T-helper 2 cell treated with Interferon-gamma antibody and Interleukin-4, amounts not matched to agents 5 μg/mL and 100 μg/mL, for 36 hours (primary cell): ENCODE measurements around the gene SLC29A1.
"Not testable (repeated sequence)": the region's sequence is repeated elsewhere in the genome, so short reads cannot be mapped to it uniquely, and the experiment has no call there.

ENCODE experiments used
- DNase-seq: peaks from one replicate; pipeline ENCODE4 v3.0.0; 2021; ENCODE audit warnings: low spot score
- H3K27ac Mint-ChIP-seq: one replicate; pipeline ENCODE4 v1.8.0; 2021; ENCODE audit warnings: mild to moderate bottlenecking, mixed read lengths
- H3K27me3 Mint-ChIP-seq: one replicate; pipeline ENCODE4 v1.8.0; 2021; ENCODE audit warnings: low read depth, mixed read lengths
- H3K36me3 Mint-ChIP-seq: one replicate; pipeline ENCODE4 v1.8.0; 2021; ENCODE audit warnings: low read depth, mixed read lengths
- H3K4me1 Mint-ChIP-seq: one replicate; pipeline ENCODE4 v1.8.0; 2021; ENCODE audit warnings: low read depth, mixed read lengths
- H3K4me3 Mint-ChIP-seq: one replicate; pipeline ENCODE4 v1.8.0; 2022; ENCODE audit warnings: mild to moderate bottlenecking, moderate library complexity, mixed read lengths
- H3K9me3 Mint-ChIP-seq: one replicate; pipeline ENCODE4 v1.8.0; 2021; ENCODE audit warnings: mixed read lengths

SLC29A1 gene

GRCh38 chr6:44185953-44186634, 37.3 kb upstream of the SLC29A1 start:
- no peaks in the 10 kb centered on the region for H3K27me3 Mint-ChIP-seq
- DNase-seq, result no peak
- H3K4me1 Mint-ChIP-seq, result peaks cover 9% of the 10 kb centered on the region
- H3K9me3 Mint-ChIP-seq, result no peaks in the 10 kb centered on the region
- H3K4me3 Mint-ChIP-seq, result no peak overlapping the region
- H3K36me3 Mint-ChIP-seq, result no peaks in the 10 kb centered on the region
- no peak overlapping the region for H3K27ac Mint-ChIP-seq

- Mint-ChIP-seq H3K9me3 (no peaks in the 10 kb centered on the region), H3K4me3 (no peak overlapping the region), H3K4me1 (peaks cover 9% of the 10 kb centered on the region), H3K27me3 (no peaks in the 10 kb centered on the region), H3K27ac (no peak overlapping the region), H3K36me3 (no peaks in the 10 kb centered on the region)
- DNase-seq, result no peak
These were observed 36.8 kb upstream of the SLC29A1 start for GRCh38 chr6:44186635-44187025.

GRCh38 chr6:44188819-44189218, 34.6 kb upstream of the SLC29A1 start:
- Mint-ChIP-seq H3K27me3 (no peaks in the 10 kb centered on the region), H3K36me3 (no peaks in the 10 kb centered on the region), H3K9me3 (no peaks in the 10 kb centered on the region), H3K4me3 (no peak overlapping the region), H3K27ac (no peak overlapping the region), H3K4me1 (peaks cover 13% of the 10 kb centered on the region)
- no peak for DNase-seq

- H3K27ac Mint-ChIP-seq, result no peak overlapping the region
- no peaks in the 10 kb centered on the region for H3K9me3 Mint-ChIP-seq
- H3K4me3 Mint-ChIP-seq, result no peak overlapping the region
- H3K36me3 Mint-ChIP-seq, result no peaks in the 10 kb centered on the region
- DNase-seq, result peak; percentile 38
- no peaks in the 10 kb centered on the region for H3K27me3 Mint-ChIP-seq
- H3K4me1 Mint-ChIP-seq, result peaks cover 13% of the 10 kb centered on the region
These were observed 34.1 kb upstream of the SLC29A1 start for GRCh38 chr6:44189257-44189656.

- H3K4me3 Mint-ChIP-seq, result no peak overlapping the region
- H3K27ac Mint-ChIP-seq, result no peak overlapping the region
- peak; percentile 29 for DNase-seq
- no peaks in the 10 kb centered on the region for H3K36me3 Mint-ChIP-seq
- H3K4me1 Mint-ChIP-seq, result peaks cover 13% of the 10 kb centered on the region
- no peaks in the 10 kb centered on the region for H3K9me3 Mint-ChIP-seq
- H3K27me3 Mint-ChIP-seq, result peaks cover 2% of the 10 kb centered on the region
These were observed 32.7 kb upstream of the SLC29A1 start for GRCh38 chr6:44190715-44191114.

GRCh38 chr6:44192428-44193041, 30.9 kb upstream of the SLC29A1 start:
- Mint-ChIP-seq H3K4me3 (no peak overlapping the region), H3K9me3 (no peaks in the 10 kb centered on the region), H3K27ac (no peak overlapping the region), H3K27me3 (peaks cover 2% of the 10 kb centered on the region), H3K4me1 (peaks cover 6% of the 10 kb centered on the region), H3K36me3 (no peaks in the 10 kb centered on the region)
- DNase-seq, result no peak

GRCh38 chr6:44193307-44193910, 30.0 kb upstream of the SLC29A1 start:
- no peak for DNase-seq

GRCh38 chr6:44194326-44194725, 29.1 kb upstream of the SLC29A1 start:
- Mint-ChIP-seq H3K4me3 (no peak overlapping the region), H3K27me3 (peaks cover 2% of the 10 kb centered on the region), H3K36me3 (no peaks in the 10 kb centered on the region), H3K9me3 (no peaks in the 10 kb centered on the region), H3K4me1 (peaks cover 6% of the 10 kb centered on the region), H3K27ac (no peak overlapping the region)
- no peak for DNase-seq

More at GRCh38 chr6:44193307-44193910, 30.0 kb upstream of the SLC29A1 start:
- Mint-ChIP-seq H3K27me3 (peaks cover 2% of the 10 kb centered on the region), H3K4me1 (peaks cover 6% of the 10 kb centered on the region), H3K4me3 (no peak overlapping the region), H3K9me3 (no peaks in the 10 kb centered on the region), H3K27ac (no peak overlapping the region), H3K36me3 (no peaks in the 10 kb centered on the region)

GRCh38 chr6:44196351-44196750, 27.0 kb upstream of the SLC29A1 start:
- not testable (repeated sequence) for H3K36me3 Mint-ChIP-seq, H3K4me3 Mint-ChIP-seq, H3K27me3 Mint-ChIP-seq, DNase-seq, H3K27ac Mint-ChIP-seq, H3K9me3 Mint-ChIP-seq, H3K4me1 Mint-ChIP-seq

GRCh38 chr6:44198684-44199083, 24.7 kb upstream of the SLC29A1 start:
- DNase-seq, result no peak
- Mint-ChIP-seq H3K9me3 (no peaks in the 10 kb centered on the region), H3K27ac (no peak overlapping the region), H3K27me3 (peaks cover 2% of the 10 kb centered on the region), H3K4me1 (no peaks in the 10 kb centered on the region), H3K36me3 (no peaks in the 10 kb centered on the region), H3K4me3 (no peak overlapping the region)

- Mint-ChIP-seq H3K36me3 (no peaks in the 10 kb centered on the region), H3K9me3 (no peaks in the 10 kb centered on the region), H3K4me3 (no peak overlapping the region)
These were observed 23.5 kb upstream of the SLC29A1 start for GRCh38 chr6:44199883-44200282.

GRCh38 chr6:44201200-44201599, 22.2 kb upstream of the SLC29A1 start:
- no peak for DNase-seq
- no peaks in the 10 kb centered on the region for H3K27me3 Mint-ChIP-seq
- no peak overlapping the region for H3K27ac Mint-ChIP-seq
- H3K36me3 Mint-ChIP-seq, result no peaks in the 10 kb centered on the region
- H3K9me3 Mint-ChIP-seq, result no peaks in the 10 kb centered on the region
- H3K4me1 Mint-ChIP-seq, result no peaks in the 10 kb centered on the region
- no peak overlapping the region for H3K4me3 Mint-ChIP-seq

More at GRCh38 chr6:44199883-44200282, 23.5 kb upstream of the SLC29A1 start:
- Mint-ChIP-seq H3K27me3 (no peaks in the 10 kb centered on the region), H3K4me1 (no peaks in the 10 kb centered on the region), H3K27ac (no peak overlapping the region)
- no peak for DNase-seq

- H3K36me3 Mint-ChIP-seq, result no peaks in the 10 kb centered on the region
These were observed 21.6 kb upstream of the SLC29A1 start for GRCh38 chr6:44201638-44202303.

GRCh38 chr6:44202332-44202971, 20.9 kb upstream of the SLC29A1 start:
- DNase-seq, result no peak
- no peaks in the 10 kb centered on the region for H3K36me3 Mint-ChIP-seq
- no peak overlapping the region for H3K27ac Mint-ChIP-seq
- H3K27me3 Mint-ChIP-seq, result no peaks in the 10 kb centered on the region
- H3K9me3 Mint-ChIP-seq, result no peaks in the 10 kb centered on the region
- no peaks in the 10 kb centered on the region for H3K4me1 Mint-ChIP-seq
- no peak overlapping the region for H3K4me3 Mint-ChIP-seq

More at GRCh38 chr6:44201638-44202303, 21.6 kb upstream of the SLC29A1 start:
- no peaks in the 10 kb centered on the region for H3K27me3 Mint-ChIP-seq
- H3K27ac Mint-ChIP-seq, result no peak overlapping the region
- H3K9me3 Mint-ChIP-seq, result no peaks in the 10 kb centered on the region
- DNase-seq, result no peak
- H3K4me3 Mint-ChIP-seq, result no peak overlapping the region
- H3K4me1 Mint-ChIP-seq, result no peaks in the 10 kb centered on the region
